Measurements from ENCODE around the gene PALLD. TPM values are rescaled to one million over a fixed set of nuclear protein-coding genes. Genes with fewer than 3 reads are reported as not detected.

Gene PALLD
- total RNA-seq, 4 donors from 2014 or later = 1,036 to 2,270 (median 2,202) TPM

- Histone ChIP-seq H3K27me3 (no peaks in the 10 kb centered on the region), H3K27ac (no peak overlapping the region), H3K4me1 (no peaks in the 10 kb centered on the region), H3K4me3 (no peak overlapping the region), H3K9me3 (no peaks in the 10 kb centered on the region), H3K36me3 (no peaks in the 10 kb centered on the region)
- no peak for TF ChIP-seq EP300 (IDR thresholded peaks at IDR 0.05)
- TF ChIP-seq POLR2A (IDR thresholded peaks at IDR 0.05) = no peak
- TF ChIP-seq CTCF (IDR thresholded peaks at IDR 0.05) = no peak
- WGBS, 2 donors (ENCODE audit: low coverage in 1 of 2) = 90 to 91% methylated on average over 7 to 8 of the region's 8 CpGs
- ATAC-seq = no peak
Observed at GRCh38 chr4:168528131-168528949, 31.5 kb downstream of the PALLD start.

GRCh38 chr4:168529257-168529656 is 32.4 kb downstream of the PALLD start:
- H3K27ac ChIP-seq = no peak overlapping the region
- no peaks in the 10 kb centered on the region for H3K36me3 ChIP-seq
- 78 to 91% methylated on average over 3 to 6 of the region's 6 CpGs for WGBS, 2 donors (ENCODE audit: low coverage in 1 of 2)
- H3K9me3 ChIP-seq = no peaks in the 10 kb centered on the region
- no peak for ATAC-seq
- H3K27me3 ChIP-seq = no peaks in the 10 kb centered on the region
- no peak overlapping the region for H3K4me3 ChIP-seq
- H3K4me1 ChIP-seq = no peaks in the 10 kb centered on the region
- TF ChIP-seq POLR2A (IDR thresholded peaks at IDR 0.05) (no peak), CTCF (IDR thresholded peaks at IDR 0.05) (no peak), EP300 (IDR thresholded peaks at IDR 0.05) (no peak), POLR2AphosphoS5 (IDR thresholded peaks at IDR 0.05) (no peak)

- no peak overlapping the region for H3K27ac ChIP-seq
- no peaks in the 10 kb centered on the region for H3K27me3 ChIP-seq
- no peak overlapping the region for H3K4me3 ChIP-seq
- 78 to 85% methylated on average over 4 of the region's 4 CpGs for WGBS, 2 donors (ENCODE audit: low coverage in 1 of 2)
- no peak for ATAC-seq
- no peaks in the 10 kb centered on the region for H3K36me3 ChIP-seq
- TF ChIP-seq POLR2AphosphoS5 (IDR thresholded peaks at IDR 0.05) = no peak
- no peak for TF ChIP-seq EP300 (IDR thresholded peaks at IDR 0.05)
- TF ChIP-seq POLR2A (IDR thresholded peaks at IDR 0.05) = no peak
- no peak for TF ChIP-seq CTCF (IDR thresholded peaks at IDR 0.05)
- no peaks in the 10 kb centered on the region for H3K4me1 ChIP-seq
- H3K9me3 ChIP-seq = no peaks in the 10 kb centered on the region
Observed at GRCh38 chr4:168531305-168531704, 34.5 kb downstream of the PALLD start.

- Histone ChIP-seq H3K27me3 (no peaks in the 10 kb centered on the region), H3K4me1 (no peaks in the 10 kb centered on the region), H3K4me3 (no peak overlapping the region), H3K36me3 (no peaks in the 10 kb centered on the region), H3K27ac (no peak overlapping the region), H3K9me3 (no peaks in the 10 kb centered on the region)
- no peak for TF ChIP-seq EP300 (IDR thresholded peaks at IDR 0.05)
- 92 to 100% methylated on average over 1 of the region's 1 CpG for WGBS, 2 donors (ENCODE audit: low coverage in 1 of 2)
- ATAC-seq = no peak
Observed at GRCh38 chr4:168534535-168534934, 37.7 kb downstream of the PALLD start.

- 65 to 67% methylated on average over 5 of the region's 5 CpGs for WGBS, 2 donors (ENCODE audit: low coverage in 1 of 2)
- TF ChIP-seq CTCF (IDR thresholded peaks at IDR 0.05) (no peak), POLR2AphosphoS5 (IDR thresholded peaks at IDR 0.05) (no peak), EP300 (IDR thresholded peaks at IDR 0.05) (no peak), POLR2A (IDR thresholded peaks at IDR 0.05) (no peak)
- Histone ChIP-seq H3K27me3 (no peaks in the 10 kb centered on the region), H3K27ac (no peak overlapping the region), H3K36me3 (no peaks in the 10 kb centered on the region), H3K9me3 (no peaks in the 10 kb centered on the region), H3K4me1 (no peaks in the 10 kb centered on the region), H3K4me3 (no peak overlapping the region)
- no peak for ATAC-seq
Observed at GRCh38 chr4:168535689-168536088, 38.8 kb downstream of the PALLD start.

Measured in gastroesophageal sphincter (tissue), 4 donors.